ENCODE results near the gene APOBEC3C. TPM values are rescaled to one million over a fixed set of nuclear protein-coding genes. Genes with fewer than 3 reads are reported as not detected.
"Not testable (repeated sequence)": the region's sequence is repeated elsewhere in the genome, so short reads cannot be mapped to it uniquely, and the experiment has no call there.

Gene APOBEC3C
- total RNA-seq, 1 donor: 16.4 TPM

GRCh38 chr22:39027717-39028116 is 13.7 kb downstream of the APOBEC3C start:
- DNase-seq (ENCODE audit: low read depth): no peak
- no peak for TF ChIP-seq CTCF (IDR thresholded peaks at IDR 0.05; ENCODE audit: insufficient read depth, low read depth, low read length)
- H3K4me3 ChIP-seq (ENCODE audit: low read depth, low read length): no peak overlapping the region

- TF ChIP-seq CTCF (IDR thresholded peaks at IDR 0.05; ENCODE audit: insufficient read depth, low read depth, low read length): no peak
- H3K4me3 ChIP-seq (ENCODE audit: low read depth, low read length): no peak overlapping the region
- no peak for DNase-seq (ENCODE audit: low read depth)
Measured at GRCh38 chr22:39028281-39028680, 14.2 kb downstream of the APOBEC3C start.

GRCh38 chr22:39029227-39029626 is 15.2 kb downstream of the APOBEC3C start:
- no peak for TF ChIP-seq CTCF (IDR thresholded peaks at IDR 0.05; ENCODE audit: insufficient read depth, low read depth, low read length)
- H3K4me3 ChIP-seq (ENCODE audit: low read depth, low read length): no peak overlapping the region
- DNase-seq (ENCODE audit: low read depth): no peak

- no peak for TF ChIP-seq CTCF (IDR thresholded peaks at IDR 0.05; ENCODE audit: insufficient read depth, low read depth, low read length)
- no peak overlapping the region for H3K4me3 ChIP-seq (ENCODE audit: low read depth, low read length)
- no peak for DNase-seq (ENCODE audit: low read depth)
Measured at GRCh38 chr22:39030705-39031104, 16.6 kb downstream of the APOBEC3C start.

DNA sequence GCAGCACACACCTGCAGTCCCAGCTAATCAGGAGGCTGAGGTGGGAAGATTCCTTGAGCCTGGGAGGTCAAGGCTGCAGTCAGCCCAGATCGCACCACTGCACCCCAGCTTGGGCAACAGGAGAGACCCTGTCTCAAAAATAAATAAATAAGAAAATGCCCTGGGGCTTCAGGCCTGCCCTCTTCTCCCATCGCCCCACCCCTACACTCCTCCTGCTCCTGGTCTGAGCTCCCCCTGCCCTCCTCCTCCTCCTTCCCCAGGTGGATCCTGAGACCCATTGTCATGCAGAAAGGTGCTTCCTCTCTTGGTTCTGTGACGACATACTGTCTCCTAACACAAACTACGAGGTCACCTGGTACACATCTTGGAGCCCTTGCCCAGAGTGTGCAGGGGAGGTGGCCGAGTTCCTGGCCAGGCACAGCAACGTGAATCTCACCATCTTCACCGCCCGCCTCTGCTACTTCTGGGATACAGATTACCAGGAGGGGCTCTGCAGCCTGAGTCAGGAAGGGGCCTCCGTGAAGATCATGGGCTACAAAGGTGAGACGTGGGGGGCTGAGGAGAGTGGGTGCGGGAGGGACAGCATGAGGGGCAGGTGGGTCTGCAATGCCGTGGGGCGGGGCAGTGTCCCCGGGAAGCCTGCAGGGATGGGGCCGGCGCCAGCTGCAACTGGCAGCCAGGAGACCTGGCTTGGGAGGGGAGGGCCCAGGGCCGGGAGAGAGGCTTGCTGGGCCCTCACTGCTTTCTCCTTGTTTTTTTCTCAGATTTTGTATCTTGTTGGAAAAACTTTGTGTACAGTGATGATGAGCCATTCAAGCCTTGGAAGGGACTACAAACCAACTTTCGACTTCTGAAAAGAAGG is 17.6 kb downstream of the APOBEC3C start:
- not testable (repeated sequence) for DNase-seq (ENCODE audit: low read depth); H3K4me3 ChIP-seq (ENCODE audit: low read depth, low read length)

DNA sequence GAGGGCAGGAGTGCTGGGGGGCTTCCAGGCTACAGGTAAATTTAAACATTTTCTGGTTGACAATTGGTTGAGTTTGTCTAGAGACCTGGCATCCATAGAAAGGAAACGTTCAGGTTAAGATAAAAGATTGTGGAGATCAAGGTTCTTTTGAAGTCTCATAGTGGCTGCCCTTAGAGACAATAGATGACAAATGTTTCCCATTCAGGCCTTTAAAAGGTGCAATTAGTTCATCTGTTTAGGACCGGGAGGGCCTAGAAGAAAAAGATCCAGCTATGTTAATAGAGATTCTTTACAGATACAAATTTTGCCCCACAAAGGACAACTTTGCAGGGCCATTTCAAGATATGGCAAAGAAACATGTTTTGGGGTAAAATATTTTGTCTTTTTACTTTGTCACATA is 23.0 kb downstream of the APOBEC3C start:
- not testable (repeated sequence) for DNase-seq (ENCODE audit: low read depth); H3K4me3 ChIP-seq (ENCODE audit: low read depth, low read length)

GRCh38 chr22:39039306-39040126 is 25.5 kb downstream of the APOBEC3C start:
- no peak overlapping the region for H3K4me3 ChIP-seq (ENCODE audit: low read depth, low read length)
- TF ChIP-seq CTCF (IDR thresholded peaks at IDR 0.05; ENCODE audit: insufficient read depth, low read depth, low read length): no peak
- DNase-seq (ENCODE audit: low read depth): no peak

DNA sequence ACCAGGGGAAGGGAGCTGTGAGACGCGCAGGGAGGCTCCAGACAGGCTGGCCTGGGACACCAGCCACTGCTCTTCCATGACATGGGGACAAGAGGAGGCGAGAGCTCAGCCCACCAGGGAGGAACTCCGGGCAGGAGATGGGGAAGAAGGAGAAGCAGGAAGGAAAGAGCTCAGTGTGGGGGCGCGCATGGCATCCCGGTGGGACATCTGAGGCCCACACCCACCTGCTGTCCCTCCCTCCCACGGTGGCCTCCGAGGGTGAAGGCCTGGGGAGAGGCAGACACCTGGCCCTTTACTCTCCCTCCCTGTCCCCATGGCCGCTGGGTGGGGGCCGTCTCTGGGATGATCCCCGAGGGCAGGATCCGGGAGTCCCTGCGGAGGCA is 26.1 kb downstream of the APOBEC3C start:
- DNase-seq (ENCODE audit: low read depth): not testable (repeated sequence)
- peak overlapping the region; percentile 27 for H3K4me3 ChIP-seq (ENCODE audit: low read depth, low read length)

- peak within 1 kb of the TSS; percentile 66 for H3K4me3 ChIP-seq (ENCODE audit: low read depth, low read length)
- peak; percentile 73 for DNase-seq (ENCODE audit: low read depth)
Measured at GRCh38 chr22:39040538-39041296, 26.7 kb downstream of the APOBEC3C start, which contains the start of gene APOBEC3F. Gene APOBEC3F (plus strand): TSS chr22:39040864. CDS start chr22:39040961, 97 bp downstream.
